Erythroblast (primary cell): ENCODE results near the gene NPR3.

ENCODE experiments used
- GATA1 ChIP-seq: IDR thresholded peaks from 2 replicates; pipeline ENCODE4 v1.6.1; 2011; ENCODE audit warnings: low read depth, mild to moderate bottlenecking, control low read depth, low read length, moderate library complexity
- POLR2A ChIP-seq: IDR thresholded peaks from 2 replicates; pipeline ENCODE4 v1.6.1; 2011; ENCODE audit warnings: mild to moderate bottlenecking, low read length

- TF ChIP-seq POLR2A: no peak
- no peak for TF ChIP-seq GATA1
These were observed 122.5 kb downstream of the NPR3 start for GRCh38 chr5:32833663-32834062.
